Breast epithelium (tissue), 3 donors: ENCODE data around the gene CNTNAP2.

Experiments
- POLR2A ChIP-seq: fragments of 450-650 bp; IDR thresholded peaks from one replicate; pipeline ENCODE4 v1.6.1; 2016; ENCODE audit warnings: antibody characterized with exemption, mild to moderate bottlenecking, moderate library complexity
- TF ChIP-seq, protein P1 (sequence below), 3 donors: fragments of 450-650 bp; IDR thresholded peaks; one replicate each; pipeline ENCODE4 v1.5.1; 2016 to 2017; ENCODE audit warnings: antibody characterized with exemption in 3 of 3, mild to moderate bottlenecking in 3 of 3, moderate library complexity in 3 of 3

DNA sequence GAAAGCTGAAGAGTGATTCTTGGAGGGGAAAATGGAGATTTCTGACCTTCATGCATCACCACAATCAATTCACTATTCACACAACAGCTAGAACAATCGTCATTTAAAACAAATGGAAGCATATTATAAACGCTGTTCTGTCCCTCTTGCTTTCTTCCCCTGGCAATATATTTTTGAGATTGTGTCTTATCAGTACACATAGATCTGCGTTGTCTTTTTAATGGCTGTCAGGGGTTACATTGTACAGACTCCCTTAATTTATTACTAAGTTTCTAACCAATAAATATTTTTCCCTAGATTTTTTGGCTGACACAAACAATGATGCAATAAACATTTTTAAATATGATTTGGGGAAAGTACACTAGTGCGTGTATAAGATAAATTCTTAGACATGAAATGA lies 1358.3 kb downstream of the CNTNAP2 start:
- TF ChIP-seq, protein P1, sequence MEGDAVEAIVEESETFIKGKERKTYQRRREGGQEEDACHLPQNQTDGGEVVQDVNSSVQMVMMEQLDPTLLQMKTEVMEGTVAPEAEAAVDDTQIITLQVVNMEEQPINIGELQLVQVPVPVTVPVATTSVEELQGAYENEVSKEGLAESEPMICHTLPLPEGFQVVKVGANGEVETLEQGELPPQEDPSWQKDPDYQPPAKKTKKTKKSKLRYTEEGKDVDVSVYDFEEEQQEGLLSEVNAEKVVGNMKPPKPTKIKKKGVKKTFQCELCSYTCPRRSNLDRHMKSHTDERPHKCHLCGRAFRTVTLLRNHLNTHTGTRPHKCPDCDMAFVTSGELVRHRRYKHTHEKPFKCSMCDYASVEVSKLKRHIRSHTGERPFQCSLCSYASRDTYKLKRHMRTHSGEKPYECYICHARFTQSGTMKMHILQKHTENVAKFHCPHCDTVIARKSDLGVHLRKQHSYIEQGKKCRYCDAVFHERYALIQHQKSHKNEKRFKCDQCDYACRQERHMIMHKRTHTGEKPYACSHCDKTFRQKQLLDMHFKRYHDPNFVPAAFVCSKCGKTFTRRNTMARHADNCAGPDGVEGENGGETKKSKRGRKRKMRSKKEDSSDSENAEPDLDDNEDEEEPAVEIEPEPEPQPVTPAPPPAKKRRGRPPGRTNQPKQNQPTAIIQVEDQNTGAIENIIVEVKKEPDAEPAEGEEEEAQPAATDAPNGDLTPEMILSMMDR (IDR thresholded peaks at IDR 0.05) = no peak
- no peak for TF ChIP-seq POLR2A
